HG02981 (cell line): ENCODE results near the gene TSPAN17.

Experiments used
- ATAC-seq: cut with Tn5 transposase; IDR thresholded peaks from one replicate; pipeline ENCODE4 v1.9.1; 2021; ENCODE audit warnings: mild to moderate bottlenecking, moderate library complexity; ENCODE audit not compliant: unreplicated experiment

Gene TSPAN17

DNA sequence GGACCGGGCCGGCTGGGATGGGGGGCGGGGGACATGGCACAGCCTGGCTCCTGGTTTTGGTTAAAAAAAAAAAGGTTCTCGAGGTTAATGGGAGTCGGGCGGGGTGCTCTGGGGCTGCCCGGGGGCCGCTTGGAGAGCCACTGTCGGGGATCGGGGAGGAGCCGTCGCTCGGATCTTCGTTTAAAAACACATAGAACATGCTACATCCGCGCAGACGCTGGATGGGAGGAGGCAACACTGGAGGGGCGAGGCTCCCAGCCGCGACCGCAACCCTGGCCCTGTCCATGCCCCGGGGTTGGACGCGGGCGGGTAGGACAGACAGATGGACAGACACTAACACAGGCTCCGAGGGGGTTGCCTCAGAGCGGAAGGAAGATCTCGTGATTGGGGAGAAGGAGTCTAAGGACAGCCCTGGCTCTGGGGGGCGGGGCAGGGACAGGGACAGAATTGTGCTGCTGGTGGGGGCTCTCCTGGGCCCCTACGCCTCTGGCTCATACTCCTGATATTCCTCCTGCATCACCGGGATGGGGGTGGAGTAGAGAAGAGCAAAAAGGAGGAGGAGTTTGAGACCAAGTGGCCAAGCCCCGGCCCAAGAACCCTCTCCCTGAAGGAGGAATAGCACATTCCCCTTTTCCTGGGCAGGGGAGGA is 26.8 kb upstream of the TSPAN17 start:
- ATAC-seq = no peak

GRCh38 chr5:176621661-176622079 is 25.6 kb upstream of the TSPAN17 start:
- no peak for ATAC-seq

DNA sequence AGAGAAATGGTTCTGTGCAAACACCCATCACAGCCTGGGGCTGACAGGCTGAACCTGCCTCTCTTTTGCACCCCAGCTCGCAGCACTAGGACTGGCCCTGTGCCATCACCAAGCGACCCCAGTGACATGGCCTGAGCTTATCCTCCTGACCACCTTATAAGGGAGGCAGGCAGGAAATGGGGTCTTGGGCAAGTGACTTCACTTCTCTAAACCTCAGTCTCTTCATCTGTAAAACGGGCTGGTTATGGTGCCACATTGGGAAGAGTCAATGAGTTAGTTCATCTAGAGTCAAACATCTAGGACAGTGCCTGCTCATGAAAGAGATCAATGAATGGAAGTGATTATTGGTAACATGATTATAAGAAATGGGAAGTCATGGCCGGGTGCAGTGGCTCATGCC is 23.1 kb upstream of the TSPAN17 start:
- no peak for ATAC-seq

DNA sequence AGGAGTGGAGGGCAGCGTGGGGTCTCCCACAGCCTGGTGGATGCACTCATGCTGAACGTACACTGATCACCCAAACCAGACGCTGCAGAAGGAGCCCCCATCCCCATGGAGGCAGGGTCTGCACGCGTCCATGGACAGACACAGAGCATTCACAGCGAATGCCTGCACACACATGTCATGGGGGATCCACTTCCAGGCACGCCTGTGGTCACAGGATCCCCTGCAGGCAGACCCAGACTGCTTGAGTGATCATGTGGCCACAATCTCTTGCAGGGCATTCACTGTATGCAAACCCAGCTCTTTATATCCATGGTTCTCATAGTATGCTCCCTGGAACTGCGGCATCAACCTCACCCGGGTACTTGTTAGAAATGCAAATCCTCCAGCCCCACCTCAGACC is 22.3 kb upstream of the TSPAN17 start:
- ATAC-seq = no peak

GRCh38 chr5:176625512-176625911 is 21.8 kb upstream of the TSPAN17 start:
- no peak for ATAC-seq

DNA sequence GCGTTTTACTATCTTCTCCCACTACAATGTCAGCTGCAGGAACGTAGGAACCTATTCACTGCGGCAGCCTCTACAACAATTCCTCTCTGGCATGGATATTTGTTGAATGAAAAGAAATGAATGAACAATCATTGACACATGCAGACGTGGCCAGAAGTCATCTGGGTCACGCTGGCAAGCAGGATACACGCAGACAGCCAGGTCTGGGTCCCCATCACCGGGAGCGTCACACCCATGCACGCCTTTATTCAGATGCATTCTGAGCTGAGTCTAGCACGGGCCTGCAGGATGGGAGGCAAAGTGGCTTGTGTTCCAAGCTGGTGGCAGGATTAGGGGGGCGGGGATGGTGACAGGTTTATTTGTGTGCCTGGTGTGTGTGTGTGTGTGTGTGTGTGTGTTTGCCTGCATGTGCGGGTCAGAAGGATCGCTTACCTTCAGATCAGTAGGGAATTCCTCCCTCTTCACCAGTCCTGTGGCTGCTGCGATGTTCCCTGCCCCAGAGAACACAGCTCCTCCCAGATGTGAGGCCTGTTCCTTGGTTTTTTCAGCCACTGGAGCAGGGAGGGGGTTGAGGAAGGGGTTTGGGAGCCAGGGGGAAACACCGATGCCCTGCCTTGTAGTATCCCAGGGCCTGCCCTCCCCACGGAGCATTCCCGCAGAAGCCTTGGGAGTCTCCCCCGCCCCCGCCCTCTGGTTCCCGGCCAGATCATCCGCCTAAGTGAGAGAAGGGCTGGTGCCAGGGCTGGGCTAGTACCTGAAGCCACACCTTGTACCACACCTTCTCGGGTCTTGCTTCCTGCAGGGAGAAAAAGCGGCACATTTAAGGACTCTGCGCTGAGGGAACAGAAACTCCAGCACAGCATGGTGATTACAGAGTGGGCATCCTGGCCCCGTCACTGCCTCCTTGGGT is 21.1 kb upstream of the TSPAN17 start:
- no peak for ATAC-seq

DNA sequence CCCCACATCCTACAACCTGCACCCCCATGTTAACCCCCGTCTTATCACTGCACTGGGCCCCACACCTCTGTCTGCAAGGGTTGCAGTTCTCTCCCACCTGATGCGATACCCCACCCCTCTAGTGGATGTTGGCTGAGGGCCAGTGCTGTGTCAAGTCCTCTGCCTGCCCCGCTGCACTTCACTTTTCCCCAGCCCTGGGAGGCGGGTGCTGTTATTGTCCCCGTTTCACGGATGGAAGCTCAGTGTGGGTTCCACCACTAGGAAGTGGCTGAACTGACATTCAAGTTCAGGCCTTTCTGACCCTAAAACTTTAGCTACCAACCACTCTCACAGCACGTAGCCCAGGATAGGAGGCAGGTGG is 20.4 kb upstream of the TSPAN17 start:
- no peak for ATAC-seq

DNA sequence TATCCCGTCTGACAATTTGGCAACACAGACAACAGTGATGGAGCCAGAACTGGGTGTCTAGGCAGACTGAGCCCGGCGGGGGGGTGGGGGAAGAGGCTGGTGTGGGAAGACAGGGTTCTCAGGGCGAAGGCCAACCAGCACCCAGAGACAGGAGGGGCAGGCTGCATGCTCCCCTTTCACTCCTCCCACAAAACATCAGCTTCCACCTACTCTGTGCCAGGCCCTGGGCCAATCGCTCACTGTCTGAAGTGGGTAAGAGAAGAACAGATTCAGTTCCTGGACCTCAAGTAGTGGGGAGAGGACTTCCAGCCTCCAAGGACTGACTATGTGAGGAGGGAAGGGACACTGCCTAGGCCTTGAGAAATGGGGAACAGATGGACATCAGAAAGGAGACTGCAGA is 19.7 kb upstream of the TSPAN17 start:
- no peak for ATAC-seq

DNA sequence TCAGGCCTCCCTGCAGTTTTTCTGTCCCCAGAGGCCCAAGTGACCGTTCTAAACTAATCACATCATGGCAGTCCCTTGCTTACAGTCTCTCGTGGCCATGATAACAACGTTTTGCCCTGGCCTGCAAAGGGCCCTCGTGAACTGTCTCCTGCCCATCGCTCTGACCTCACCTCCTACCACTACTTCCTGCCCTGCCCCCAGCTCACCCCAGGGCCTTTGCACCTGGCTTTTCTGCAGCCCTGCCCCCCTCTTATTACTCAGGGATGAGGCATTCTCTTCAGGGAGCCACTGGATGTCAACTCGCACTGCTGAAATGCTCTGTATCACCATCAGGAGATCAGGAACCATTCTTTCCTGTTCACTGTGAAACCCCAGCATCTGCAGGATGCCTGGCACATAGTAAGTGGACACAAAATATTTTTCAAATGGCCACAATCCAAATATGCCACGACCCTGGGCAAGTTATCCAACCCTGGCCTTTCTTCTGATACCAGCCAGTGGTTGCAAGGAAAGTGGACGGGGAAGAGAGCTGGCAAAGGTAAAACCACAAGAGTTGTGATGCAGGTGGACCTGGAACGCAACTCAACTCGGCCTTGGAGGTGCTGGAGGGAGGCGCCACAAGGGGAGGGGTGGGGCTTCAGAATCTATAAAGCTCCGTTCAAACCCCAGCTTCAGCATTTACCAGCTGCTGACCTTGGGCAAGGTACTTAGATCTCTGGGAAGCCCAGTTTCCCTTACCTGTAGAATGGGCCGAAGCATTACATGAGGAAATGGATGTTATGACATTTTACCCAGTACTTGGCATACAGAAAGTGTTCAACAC is 18.7 kb upstream of the TSPAN17 start:
- no peak for ATAC-seq

GRCh38 chr5:176629317-176629852 is 17.9 kb upstream of the TSPAN17 start:
- ATAC-seq = no peak

DNA sequence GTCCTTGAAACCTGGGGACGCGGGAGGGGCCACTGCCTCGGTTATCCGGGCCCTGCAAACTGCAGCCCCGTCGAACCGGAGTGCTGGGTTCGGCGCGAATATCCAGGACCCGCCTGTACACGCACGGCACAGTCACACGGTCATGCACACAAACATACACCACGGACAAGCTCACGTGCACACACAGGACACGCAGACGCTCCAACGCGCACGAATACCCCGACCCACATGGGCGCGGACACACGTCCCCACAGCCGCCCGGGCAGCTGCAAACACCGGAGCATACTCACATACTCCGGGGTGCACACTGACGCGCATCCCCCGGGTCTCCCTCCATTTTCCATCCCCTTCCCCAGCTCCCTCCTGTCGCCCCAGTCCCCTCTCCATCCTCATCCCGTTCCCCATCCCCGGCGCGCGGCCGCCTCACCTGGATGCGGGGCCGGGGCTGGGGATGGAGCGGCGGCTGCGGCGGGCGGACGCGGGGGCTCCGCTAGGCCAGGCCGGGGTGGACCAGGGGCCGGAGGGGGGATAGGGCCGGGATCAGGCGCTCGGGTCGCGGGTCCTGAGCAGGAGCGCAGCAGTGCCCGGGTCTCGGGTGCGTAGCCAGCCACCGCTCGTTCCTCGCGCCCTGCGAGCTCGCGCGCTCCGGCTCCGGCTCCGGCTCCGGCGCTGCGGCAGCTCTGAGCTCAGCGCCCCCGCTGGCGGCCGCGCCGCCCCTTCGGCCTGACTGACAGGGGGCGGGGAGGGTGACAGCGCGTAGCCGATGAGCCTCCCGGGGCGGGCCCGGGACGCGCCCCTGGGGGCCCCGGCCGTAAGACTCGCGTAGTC is 17.2 kb upstream of the TSPAN17 start, which contains the start of the genes EIF4E1B and SNCB:
EIF4E1B (plus strand) TSS at position 823 of the 828 bp plus-strand sequence. CDS start 12,113 bp downstream, outside the sequence.
SNCB (minus strand) TSS at position 682 of the 828 bp plus-strand sequence. CDS start 880 bp downstream, outside the sequence.
- peak; percentile 64 for ATAC-seq

DNA sequence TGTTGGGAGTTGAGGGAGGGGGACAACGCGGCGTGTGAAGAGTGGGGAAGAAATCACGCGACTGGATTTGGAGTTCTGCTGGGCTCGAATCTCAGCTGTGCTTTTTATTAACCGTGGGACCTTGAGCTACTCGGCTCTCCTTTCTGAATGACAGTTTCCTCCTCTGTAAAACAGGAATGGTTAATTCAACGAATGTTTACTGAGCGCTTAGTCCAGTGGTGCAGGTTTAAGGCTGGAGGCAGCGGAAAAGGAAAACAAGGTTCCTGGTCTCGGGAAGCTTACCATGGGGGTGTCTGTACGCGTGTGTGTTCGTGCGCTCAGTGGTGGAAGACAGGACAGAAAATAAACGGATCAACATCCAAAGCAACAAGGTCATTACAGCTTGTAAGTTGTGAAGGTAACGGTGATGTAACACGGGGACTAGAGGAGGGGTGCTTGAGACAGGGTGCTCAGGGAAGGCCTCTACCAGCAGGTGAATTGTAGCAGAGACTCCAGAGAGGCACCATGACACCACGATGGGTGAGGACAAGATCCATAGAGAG is 16.5 kb upstream of the TSPAN17 start:
- ATAC-seq = no peak

DNA sequence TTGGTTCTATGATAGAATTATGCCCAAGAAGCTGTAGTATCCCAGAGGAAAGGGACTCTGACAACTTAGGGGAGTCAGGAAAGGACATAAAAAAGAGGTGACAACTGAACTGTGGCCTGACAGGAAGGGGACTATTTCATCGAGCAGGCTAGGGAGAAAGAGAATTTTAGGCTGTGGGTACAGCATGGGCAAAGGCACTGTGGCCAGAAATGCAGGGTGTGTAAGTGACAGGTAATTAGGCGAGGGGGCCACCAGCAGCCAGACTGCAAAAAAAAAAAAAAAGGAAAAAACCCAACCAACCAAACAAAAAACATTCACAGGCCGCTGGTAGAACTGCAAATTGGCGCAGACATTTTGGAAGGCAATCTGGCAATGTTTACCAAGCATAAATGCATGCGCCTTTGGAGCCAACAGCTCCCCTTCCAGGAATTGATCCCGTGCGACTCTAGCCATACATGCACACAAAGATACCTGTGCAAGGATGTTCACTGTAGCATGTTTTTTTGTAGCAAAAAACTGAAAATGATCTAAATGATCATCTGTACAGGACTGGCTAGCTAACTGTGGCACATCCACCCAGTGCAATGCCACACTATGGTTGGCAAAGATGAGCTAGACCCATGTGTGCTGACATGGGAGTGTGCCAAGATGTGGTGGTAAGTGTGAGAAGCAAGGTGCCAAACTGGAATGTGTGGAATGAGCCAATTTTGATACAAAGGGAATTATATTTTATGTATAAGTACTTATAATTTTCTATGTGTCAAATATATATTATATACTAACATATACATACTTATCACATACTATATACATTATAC is 15.7 kb upstream of the TSPAN17 start:
- ATAC-seq = no peak

DNA sequence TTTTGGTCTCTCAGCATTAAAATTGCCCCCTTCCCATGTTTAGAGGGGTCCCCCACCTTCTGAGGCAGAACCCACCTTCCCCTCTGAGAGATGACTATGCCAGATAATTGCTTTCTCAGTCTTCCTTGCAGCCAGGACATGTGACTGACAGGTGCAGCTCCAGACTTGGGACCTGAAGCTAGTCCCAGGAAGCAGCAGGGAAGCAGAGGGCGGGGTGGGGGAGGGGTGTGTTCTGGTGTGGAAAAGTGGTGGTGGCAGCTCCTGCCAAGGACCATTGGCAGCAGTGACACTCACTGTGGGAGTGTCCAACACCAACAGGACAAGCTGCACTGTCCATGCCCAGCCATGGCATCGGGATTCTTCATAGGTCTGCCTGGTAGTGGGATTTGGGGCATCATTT is 14.5 kb upstream of the TSPAN17 start:
- no peak for ATAC-seq

- ATAC-seq = no peak
Measured at GRCh38 chr5:176633598-176633997, 13.7 kb upstream of the TSPAN17 start.

GRCh38 chr5:176636426-176636825 is 10.9 kb upstream of the TSPAN17 start:
- no peak for ATAC-seq

DNA sequence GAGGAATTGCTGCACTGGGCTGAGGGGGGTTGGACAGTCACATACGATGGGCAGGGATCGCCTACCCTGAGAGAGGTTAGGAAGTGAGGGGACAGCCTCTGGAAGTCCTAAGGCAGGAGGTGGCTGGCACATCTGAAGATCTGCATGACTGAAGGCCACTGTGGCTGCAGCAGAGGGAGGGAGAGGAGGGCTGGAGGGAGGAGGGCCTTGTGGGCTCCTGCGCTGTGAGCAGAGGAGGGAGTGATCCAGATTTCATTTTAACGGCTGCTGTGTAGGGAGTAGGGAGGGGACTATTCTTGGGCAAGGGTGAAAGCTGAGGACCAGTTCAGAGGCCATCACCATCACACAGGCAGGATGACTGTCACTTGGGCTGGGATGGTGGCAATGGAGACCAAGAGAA is 9.7 kb upstream of the TSPAN17 start:
- ATAC-seq = no peak

DNA sequence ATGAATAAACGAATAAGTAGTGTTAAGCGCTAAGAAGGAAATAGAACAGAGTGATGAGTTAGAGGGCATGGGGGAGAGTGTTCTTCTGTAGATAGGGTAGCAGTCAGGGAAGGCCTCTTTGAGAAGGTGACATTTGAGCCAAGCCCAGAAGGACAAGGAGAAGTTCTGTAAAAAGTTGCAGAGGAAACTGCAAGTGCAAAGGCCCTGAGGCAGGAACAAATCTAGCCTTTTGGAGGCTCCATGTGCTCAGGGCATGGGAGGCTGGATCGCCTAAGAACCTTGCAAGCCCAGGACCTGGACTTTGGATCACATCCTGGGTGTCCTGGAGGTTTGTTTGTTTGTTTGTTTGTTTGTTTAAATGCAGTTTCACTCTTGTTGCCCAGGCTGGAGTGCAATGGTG is 8.8 kb upstream of the TSPAN17 start:
- ATAC-seq = no peak

- no peak for ATAC-seq
Measured at GRCh38 chr5:176639208-176639607, 8.1 kb upstream of the TSPAN17 start.
